AG08395 (cell line): ENCODE data around the gene SLX4IP.
A peak's percentile ranks its signal among the peaks of the same experiment; 100 is the strongest.

Experiments used
- DNase-seq: peaks from one replicate; pipeline ENCODE4 v3.0.0; 2012; ENCODE audit warnings: mixed read lengths, low spot score

SLX4IP gene

DNA sequence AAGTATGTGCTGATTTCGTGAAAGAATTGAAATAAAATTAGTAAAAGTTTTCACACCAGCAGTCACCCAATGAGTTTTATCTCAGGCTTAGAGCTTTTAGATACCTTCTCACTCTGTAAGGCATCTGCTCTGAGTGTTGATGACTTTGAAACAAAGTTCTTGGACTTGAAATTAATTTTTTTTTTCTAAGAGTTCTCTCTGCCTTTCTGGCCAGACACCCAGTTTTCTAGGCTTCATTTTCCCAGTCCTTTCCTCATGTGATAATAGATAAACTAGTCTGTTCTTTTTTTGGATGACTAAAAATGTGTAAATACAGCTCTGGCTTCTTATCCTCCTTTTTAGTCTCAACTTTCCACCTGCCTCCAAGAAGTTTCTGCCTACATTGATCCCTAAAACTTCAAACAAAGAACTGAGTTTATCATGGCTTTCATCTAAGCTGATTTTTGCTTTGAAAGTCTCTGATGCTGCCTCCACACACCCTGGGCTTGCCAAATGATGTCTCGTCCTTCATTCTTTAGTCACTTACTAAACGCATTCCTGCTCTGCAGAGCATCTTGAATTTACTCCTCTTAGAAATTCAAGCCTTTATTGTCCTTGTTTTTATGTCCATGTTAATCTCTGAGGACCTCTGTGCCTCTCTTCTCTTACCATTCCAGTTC, 32.7 kb downstream of the SLX4IP start:
- DNase-seq, result no peak

DNA sequence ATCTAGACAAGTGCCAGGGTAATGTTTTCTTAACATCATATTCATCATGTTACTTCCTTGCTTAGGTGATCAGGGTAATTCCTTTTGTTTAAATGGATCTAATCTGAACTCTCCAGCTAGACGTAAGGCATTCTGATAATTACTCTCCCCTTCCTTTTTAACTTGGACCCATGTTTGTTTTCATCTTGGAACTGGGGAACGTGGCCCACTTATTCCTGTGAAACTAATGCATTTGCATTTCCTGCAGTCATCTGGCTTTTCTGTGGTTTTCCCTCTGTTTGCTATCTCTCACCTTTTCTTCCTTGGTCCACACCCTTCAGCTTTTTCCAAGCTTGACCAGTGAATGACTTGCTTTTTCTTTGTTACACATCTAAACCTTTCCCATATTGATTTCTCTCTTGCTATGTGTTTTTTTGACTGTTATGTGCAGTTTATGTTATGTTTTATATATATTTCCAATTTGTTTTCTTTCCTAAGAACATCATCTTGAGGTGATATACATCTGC, 33.3 kb downstream of the SLX4IP start:
- no peak for DNase-seq

DNA sequence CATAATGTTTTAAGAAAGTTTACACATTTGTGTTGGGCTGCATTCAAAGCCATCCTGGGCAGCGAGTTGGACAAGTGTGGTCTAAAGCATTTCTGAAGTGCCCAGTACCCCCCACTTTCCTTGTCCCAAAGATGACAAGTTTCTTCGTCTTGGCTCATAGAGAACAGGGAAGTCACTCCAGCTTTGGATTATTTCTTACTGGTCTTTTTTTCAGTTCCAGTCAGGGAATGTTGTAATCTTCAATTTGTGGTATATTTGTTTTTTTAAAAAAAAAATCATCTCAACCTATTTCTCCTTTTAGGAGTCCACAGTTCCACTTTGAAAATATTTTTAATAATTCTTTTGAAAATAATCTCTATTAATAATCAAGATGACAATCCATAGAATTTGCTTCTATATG, 34.0 kb downstream of the SLX4IP start:
- no peak for DNase-seq

DNA sequence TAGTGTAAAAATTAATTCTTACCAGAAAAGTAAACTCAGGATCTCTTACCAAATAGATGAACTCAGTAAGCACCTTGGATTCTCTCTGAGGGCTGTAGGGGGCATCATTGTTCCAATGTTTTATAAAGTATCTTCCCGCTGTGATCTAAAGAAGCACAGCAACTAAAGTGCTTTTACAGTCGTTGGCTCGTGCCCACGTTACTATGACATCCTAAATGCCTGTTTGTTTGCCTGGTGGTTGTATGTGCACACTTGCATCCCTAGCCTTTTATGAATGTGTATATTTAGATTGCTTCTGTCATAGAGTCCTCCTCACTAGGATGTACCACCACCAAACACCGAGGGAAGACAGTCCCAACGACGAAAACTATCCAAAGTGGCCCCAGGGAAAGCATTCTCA, 34.5 kb downstream of the SLX4IP start:
- DNase-seq, result peak; percentile 67

DNA sequence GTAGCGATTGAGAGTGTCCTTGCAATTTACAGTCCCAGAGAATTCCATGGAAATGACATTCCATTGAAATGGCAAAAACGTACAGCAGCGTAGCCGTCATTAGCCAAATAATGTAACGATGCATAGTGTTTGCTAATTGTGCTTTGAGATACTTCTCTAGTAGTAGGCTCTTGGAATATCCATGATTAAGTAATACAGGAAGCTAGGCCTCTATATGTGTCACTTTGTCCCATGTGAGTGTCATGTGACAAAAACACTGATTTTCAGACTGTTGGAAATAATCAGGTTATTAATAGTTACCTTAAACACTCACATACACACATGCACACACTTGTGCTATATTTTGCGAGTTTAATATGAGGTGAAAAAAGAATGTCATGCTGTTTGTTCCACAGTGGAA, 35.2 kb downstream of the SLX4IP start:
- DNase-seq, result no peak

DNA sequence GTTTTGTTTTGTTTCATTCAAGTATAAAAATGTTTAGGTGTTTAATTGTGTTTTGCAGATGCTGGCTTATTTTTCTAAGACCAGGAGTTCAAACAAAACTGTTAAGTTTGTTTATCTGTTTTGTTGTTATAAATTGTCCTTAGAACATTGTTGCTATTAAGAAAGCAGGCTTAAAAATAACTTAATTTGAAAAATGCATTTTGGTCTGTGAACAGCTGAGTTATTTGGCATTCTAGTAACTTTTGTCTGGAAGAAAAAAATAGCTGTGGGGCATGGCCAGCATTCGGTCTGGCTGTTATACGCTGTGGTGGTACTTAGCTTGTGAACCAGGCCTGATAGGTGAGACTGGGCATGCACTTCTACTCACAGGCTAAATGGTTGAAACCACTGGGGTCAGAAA, 37.8 kb downstream of the SLX4IP start:
- DNase-seq, result no peak

DNA sequence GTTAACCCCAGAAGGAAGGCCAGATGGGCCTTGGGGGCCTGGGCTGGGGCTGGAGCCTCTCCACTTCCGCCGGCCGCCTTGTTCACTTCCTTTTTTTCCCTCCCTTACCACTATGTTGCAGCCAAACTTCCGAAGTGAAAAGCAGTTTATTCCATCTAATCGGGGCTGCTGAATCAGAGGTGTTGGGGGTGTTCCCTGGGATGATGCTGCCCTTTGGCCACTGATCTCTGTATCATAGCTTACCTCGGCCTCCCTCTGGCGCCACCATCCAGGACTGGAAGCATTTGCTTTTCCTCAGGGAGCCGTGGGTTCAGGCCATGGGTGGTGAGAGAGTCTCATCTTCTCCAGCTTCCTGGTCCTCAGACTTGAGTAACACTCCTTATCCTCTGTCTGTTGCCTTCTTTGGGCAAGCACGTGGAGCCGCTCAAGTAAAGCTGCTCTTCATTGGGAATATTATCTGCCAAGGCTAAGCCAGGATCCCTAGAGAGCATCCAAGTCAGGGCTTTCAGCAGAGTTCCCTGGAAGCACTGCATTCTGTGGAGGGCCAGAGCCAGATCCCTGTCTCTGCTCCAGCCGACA, 39.6 kb downstream of the SLX4IP start:
- DNase-seq, result no peak

DNA sequence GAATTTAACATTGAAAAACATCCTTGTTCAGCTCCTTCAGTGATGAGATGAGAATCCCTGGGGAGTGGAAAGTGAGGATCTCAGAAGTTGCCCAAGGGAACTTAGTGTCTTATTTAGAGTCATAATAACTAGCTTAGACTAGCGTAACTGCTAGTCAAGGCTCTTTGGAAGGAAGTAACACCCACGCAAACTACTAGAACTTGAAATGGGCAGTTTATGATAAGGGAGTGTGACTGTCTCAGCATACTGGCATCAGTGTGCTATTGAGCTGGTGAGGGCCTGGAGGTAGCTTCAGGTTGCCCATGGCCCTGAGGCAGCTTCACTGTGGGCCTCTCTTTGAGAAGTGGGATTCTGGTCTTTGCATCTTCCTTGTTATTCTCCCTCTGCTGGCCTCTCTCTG, 40.1 kb downstream of the SLX4IP start:
- no peak for DNase-seq

DNA sequence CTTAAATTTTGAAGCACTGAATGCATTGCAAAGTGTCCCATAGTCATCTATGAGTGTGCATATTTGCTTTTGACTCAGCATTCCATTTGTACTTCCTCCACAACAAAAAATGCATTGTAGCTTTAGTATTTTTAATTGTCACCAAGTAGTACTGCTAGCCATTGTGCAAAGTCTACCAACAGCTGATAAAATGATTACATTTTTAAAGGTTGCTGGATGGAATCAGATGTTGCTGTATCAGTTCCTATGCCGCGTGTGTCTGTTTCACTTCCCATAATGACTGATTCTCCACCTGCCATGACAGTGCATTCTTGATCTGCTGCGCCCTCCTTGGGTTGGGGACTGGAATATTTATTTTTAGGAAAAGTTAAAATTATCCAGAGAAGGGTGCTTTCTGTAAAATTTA, 41.2 kb downstream of the SLX4IP start:
- DNase-seq, result peak; percentile 30

DNA sequence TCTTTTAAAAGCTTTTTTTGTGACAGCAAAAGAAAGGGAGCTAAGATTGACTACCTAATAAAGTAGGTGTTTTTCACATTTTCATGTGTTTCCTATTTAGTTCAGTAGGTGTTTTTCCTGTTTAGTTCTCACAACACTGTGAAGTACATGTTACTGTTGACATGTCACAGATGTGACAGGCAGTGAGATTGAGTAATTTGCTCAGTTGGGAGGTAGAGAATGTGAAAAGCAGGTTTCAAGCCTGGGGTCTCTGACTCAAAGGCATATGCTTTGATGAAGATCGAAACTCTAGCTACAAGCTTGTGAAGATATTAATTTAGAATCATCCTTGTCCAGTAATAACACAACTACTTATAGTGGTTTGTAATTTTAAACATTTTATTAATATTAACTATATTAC, 43.1 kb downstream of the SLX4IP start:
- DNase-seq, result no peak

DNA sequence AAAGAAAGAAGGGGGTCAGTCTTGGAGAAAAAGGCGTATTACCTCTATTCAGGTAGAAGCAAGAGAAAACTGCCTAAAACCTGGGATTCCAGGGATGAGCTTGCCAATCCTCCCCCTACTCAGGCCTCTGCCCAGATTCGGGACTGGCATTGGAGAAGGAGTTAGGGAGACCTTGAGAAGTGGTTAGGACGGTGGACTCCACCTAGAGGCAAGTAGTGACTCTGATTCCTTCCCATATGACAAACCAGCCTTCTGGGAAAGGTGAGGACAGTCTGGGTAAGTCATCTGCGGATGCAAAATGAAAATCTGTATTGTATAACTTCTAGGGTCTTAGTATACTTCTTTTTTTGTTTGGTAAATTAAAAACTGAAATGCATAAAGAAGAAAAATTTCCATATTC, 43.8 kb downstream of the SLX4IP start:
- no peak for DNase-seq

DNA sequence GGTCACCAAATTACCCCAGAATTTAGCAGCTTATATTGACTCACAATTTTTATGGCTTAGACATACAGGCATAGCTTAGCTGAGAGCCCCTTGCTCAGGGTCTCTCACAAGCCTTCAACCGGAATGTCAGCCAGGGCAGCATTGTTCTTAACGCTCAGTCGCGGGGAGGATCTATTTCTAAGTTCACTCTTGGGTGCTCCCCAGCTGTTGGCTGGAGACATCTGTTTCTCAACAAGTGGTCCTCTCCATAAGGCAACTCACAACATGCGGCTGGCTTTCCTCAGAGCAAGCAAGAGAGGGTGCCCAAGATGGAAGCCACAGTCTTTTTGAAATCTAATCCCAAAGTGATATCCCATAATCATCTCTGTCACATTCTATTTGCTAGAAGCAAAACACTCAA, 46.6 kb downstream of the SLX4IP start:
- no peak for DNase-seq

DNA sequence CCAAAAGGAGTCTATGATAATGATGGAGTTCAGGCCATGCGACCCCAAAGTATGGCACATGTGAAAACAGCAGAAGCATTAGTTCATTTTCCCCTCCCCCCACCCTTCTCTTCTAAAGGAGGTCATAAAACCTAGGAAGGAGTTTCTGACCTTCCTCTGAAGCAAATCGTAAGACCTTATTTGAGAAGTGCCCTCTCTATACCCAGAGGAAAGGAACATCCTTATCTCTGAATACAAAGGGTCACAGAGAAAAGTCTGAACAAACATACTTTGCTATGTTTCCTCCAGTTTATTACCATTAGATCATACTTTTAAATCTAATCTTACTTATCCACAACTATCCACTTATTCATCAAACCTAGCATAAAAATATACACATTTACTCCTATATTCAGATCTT, 48.6 kb downstream of the SLX4IP start:
- DNase-seq, result no peak

DNA sequence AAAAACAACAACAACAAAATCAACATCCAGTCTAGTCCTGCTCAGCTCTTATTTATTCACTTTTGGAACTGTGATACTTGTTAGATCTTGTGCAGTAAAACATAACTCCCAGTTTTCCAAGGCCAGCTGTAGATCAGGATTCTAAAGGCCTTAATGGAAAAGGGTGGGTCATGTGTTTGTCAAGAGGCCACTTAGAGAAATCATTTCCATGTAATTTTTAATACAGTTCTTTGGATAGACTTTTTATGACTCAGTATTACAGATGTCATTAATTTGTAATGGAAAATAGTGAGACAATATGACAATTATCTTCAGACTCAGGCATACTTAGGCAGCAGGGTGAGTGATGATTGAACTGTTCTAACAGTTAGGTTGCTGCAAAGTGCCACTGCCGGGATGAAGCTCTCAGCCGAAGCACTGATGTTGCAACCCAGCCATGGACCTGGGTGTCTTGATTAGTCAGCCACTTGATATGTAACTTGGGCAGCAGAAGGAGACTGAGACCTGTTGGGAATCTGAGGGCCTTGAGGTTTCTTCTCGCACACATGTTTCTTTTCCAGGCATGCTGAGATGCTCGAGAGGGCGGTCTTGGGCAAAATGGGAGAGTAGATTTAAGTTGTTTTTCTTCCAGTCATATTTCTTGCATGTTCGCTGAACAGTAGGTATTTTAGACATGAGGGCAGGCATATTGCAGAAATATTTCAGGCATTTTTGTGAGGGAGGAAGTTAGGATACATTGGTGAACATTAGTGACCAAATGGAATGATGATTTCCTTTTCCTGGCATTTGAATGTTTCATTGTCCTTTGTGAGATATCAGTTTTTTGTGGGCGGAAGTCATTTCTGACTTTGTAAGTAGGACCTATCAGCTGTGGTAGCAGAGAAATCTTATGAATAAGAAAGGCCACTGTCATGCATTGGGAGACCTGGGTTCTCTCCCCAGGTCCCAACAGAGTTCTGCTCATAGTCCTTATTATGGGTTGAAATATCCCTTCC, 52.3 kb downstream of the SLX4IP start:
- peak; percentile 19 for DNase-seq

DNA sequence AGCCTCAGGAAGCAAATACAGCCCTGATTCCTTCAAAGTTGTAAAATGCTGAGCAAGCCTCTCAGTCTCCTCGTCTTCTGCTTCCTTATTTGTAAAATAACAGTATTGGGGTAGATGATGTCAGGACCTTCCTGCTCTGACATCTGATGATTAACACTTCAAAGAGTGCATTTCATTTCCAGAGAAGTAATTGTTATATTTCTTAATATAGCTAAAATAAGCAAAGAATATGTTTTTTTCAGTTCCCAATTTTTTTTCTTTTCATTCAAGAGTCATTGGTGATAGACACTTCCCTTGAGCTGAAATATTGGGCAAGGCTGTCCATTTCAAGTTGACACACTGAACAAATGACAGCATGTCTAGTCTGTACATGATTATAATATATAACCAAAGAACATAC, 53.4 kb downstream of the SLX4IP start:
- DNase-seq, result no peak

DNA sequence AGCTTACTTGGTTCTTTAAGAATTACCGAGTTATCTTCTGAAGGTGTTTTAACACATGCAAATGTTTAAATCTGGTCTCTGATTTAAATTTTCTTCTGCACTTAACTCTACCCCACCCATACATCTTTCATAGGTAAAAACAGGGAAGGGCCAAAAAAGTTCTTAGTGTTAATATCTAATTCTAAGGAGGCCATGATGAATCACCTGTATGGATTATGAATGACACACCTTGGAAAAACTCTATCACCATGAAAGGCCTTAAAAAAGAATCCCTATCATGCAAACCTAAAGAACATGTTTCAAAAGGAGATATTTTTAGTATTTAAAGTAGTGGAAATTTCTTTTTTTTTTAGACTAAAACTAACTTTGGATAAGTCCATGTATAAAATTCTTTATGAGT, 54.7 kb downstream of the SLX4IP start:
- no peak for DNase-seq

DNA sequence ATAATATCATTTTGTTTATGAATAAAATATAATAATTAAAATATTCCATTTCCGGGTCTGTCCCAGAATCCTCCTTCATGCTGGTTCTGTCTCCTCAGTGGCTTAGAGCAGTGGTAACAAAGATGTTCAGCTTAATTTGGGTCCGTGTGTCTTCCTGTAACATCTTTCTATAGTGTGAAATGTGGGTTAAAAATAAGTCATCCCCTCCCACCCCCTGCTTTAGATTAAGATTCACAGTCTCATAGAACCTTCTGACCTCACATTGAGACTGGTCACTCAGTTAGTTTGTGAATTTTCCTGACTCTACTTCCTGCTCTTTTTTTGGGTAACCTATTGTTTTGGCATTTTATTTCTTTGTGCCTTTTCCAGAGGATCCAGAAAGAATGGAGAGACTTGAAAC, 55.2 kb downstream of the SLX4IP start:
- DNase-seq, result no peak

DNA sequence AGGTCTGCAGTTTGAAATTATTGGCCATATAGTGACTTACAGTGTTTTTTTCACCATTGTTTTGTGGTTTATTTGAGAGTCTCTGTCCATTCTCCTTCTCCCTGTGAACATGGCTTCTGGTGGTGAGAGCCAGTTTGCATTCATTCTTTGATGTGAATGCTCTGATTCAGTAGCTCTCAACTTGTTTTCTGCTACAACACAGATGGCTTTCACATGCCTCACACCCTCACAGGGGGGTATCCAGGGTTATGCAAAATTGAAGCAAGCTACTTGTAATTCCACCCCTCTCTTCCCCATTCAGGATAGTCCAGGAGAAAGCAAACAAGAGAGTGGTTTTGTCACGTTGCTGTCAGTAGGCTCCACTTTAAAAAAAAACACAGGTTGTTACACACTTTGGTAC, 55.6 kb downstream of the SLX4IP start:
- no peak for DNase-seq

DNA sequence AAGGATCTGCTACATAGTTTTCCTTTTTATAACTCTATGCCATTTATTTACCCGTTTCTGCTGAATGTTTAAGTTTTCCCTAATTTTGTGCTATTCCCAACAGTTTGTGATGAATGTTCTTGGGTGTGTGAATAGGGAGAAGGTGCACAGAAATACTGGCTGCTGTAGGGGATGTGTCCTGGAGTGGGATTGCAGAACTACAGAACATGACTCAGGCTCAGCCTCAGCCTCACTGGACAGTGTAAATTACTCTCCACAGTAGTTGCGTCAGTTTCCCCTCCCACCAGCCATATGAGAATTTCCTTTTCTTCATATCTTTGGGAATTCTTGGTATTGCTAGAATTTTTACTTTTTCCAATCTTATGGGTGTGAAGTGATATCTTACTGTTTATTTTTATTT, 57.0 kb downstream of the SLX4IP start:
- peak; percentile 12 for DNase-seq

DNA sequence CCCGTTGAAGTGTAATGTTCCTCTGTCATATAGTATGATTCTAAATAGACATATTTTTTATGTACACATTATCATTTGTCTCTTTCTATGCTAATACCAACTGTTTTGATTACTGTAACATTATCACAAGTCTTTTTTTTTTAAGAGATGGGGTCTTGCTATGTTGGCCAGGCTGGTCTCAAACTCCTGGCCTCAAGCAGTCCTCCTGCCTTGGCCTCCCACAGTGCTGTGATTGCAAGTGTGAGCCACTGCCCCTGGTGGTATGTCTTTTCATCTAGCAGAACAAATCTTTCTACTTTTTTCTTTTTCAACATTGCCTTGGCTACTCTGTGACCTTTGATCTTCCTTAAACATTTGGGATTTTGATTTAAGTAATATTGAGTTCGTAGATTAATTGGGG, 57.7 kb downstream of the SLX4IP start:
- DNase-seq, result no peak

DNA sequence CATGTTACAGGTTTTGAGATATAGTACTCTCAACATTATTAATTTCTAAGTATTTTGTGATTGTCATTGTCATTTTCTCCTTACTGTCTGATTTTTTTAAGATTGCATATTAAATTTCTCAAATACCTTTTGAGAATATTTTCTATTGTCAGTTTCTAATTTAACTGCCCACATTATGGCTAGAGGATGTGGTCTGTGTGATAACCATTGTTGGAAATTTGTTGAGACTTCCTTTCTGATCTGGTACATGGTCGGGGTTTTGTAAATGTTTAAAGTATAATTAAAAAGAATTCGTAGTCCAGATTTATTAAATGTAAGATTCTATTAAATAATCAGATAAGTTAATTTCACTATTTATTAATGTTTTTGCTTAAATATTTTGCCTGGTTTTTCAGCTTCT, 60.1 kb downstream of the SLX4IP start:
- DNase-seq, result no peak

DNA sequence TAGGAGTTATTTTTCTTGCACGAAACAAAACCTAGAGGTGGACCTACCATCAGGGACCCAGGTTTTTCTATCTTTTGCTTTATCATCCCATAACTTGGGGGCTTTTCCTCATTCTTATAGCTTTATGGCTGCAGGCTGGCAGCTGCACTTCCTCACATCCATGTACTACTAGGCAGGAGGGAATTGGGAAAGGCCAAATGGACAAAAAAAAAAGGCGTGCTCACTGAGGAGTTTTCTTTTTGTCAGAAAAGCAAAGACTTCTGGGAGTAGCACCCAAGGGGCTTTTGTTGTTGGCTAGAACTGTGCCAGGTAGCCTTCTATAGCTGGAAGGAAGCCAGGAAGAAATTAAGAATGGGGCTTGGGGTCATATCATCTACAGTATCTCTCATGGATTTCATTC, 61.4 kb downstream of the SLX4IP start:
- DNase-seq, result no peak

DNA sequence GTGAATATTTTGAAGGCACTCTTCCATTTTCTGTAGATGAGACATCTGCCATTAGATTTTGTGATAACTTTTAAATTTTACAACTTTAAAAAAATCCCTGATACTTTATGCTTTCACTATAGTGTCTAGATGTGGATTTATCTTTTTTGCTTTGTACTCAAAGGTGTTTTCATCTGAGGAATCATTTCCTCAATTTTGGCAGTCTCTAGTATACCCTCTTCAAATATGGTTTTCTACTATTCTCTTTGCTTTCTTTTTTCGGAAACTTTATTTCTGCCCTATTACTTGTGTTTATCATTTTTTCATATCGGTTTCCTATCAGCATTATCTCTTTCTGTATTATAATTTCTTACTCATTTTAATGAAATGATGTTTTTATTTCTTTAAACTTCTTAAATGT, 62.2 kb downstream of the SLX4IP start:
- no peak for DNase-seq
